K562 (cell line): Measurements from ENCODE around the gene CHMP4B.

Experiments
- CHD2 ChIP-seq: IDR thresholded peaks from 2 replicates; pipeline ENCODE4 v1.6.1; 2011; ENCODE audit warnings: low read depth, low read length
- POLR2A ChIP-seq: fragments of 450-650 bp; conservative IDR thresholded peaks from 2 replicates; pipeline ENCODE4 v1.6.1; 2016
- TRIM25 ChIP-seq: fragments of 450-650 bp; IDR thresholded peaks from 2 replicates; pipeline ENCODE4 v1.7.0; 2016; ENCODE audit warnings: borderline replicate concordance
- ZBTB43 ChIP-seq: sonication (generic); formaldehyde crosslinking; IDR thresholded peaks from 2 replicates; pipeline ENCODE4 v1.8.0; 2023; ENCODE audit warnings: mild to moderate bottlenecking, missing genetic modification reagents
- ZNF174 ChIP-seq: fragments of 250-450 bp; sonication (Bioruptor Pico); IDR thresholded peaks from 2 replicates; pipeline ENCODE4 v1.4.0; 2020; ENCODE audit warnings: mild to moderate bottlenecking
- ZNF282 ChIP-seq: sonication (generic); formaldehyde crosslinking; IDR thresholded peaks from 2 replicates; pipeline ENCODE4 v1.8.1; 2023; ENCODE audit warnings: missing genetic modification reagents
- ZNF561 ChIP-seq: fragments of 450-650 bp; formaldehyde crosslinking; conservative IDR thresholded peaks from 2 replicates; pipeline ENCODE4 v1.4.0; 2020; ENCODE audit warnings: mild to moderate bottlenecking, moderate library complexity
- ZNF644 ChIP-seq: fragments of 200-800 bp; sonication (Bioruptor generic); IDR thresholded peaks from 2 replicates; pipeline ENCODE4 v1.6.1; 2016; ENCODE audit warnings: low read depth, missing genetic modification characterization, missing compliant biosample characterization
- TF ChIP-seq, protein P1 (sequence below): sonication (generic); formaldehyde crosslinking; IDR thresholded peaks from 2 replicates; pipeline ENCODE4 v1.8.1; 2023; ENCODE audit warnings: missing genetic modification reagents, mild to moderate bottlenecking, borderline replicate concordance

DNA sequence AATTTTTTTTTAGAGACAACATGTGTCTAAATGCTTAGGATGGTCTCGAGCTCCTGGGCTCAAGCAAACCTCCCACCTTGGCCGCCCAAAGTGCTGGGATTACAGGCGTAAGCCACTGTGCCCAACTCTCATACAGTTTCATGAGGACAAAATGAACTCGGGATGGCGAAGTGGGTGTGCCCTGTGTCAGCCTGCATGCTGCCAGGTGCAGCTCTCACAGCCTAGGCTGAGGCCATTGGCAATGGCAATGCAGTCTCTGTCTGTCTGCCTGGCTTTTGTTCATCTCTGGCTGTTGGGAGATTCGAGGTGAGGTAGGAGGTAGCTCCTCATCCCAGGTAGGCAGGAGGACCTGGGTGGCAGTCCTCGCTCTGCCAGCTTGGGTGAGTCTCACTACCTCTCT, 88.0 kb downstream of the CHMP4B start:
- TF ChIP-seq ZNF561 (CRISPR knock-in tag) (no peak), ZNF282 (CRISPR knock-in tag) (no peak), ZNF644 (tag) (no peak), ZNF174 (CRISPR knock-in tag) (no peak), TRIM25 (no peak), ZBTB43 (CRISPR knock-in tag) (no peak), POLR2A (no peak), CHD2 (no peak)
- TF ChIP-seq, protein P1, sequence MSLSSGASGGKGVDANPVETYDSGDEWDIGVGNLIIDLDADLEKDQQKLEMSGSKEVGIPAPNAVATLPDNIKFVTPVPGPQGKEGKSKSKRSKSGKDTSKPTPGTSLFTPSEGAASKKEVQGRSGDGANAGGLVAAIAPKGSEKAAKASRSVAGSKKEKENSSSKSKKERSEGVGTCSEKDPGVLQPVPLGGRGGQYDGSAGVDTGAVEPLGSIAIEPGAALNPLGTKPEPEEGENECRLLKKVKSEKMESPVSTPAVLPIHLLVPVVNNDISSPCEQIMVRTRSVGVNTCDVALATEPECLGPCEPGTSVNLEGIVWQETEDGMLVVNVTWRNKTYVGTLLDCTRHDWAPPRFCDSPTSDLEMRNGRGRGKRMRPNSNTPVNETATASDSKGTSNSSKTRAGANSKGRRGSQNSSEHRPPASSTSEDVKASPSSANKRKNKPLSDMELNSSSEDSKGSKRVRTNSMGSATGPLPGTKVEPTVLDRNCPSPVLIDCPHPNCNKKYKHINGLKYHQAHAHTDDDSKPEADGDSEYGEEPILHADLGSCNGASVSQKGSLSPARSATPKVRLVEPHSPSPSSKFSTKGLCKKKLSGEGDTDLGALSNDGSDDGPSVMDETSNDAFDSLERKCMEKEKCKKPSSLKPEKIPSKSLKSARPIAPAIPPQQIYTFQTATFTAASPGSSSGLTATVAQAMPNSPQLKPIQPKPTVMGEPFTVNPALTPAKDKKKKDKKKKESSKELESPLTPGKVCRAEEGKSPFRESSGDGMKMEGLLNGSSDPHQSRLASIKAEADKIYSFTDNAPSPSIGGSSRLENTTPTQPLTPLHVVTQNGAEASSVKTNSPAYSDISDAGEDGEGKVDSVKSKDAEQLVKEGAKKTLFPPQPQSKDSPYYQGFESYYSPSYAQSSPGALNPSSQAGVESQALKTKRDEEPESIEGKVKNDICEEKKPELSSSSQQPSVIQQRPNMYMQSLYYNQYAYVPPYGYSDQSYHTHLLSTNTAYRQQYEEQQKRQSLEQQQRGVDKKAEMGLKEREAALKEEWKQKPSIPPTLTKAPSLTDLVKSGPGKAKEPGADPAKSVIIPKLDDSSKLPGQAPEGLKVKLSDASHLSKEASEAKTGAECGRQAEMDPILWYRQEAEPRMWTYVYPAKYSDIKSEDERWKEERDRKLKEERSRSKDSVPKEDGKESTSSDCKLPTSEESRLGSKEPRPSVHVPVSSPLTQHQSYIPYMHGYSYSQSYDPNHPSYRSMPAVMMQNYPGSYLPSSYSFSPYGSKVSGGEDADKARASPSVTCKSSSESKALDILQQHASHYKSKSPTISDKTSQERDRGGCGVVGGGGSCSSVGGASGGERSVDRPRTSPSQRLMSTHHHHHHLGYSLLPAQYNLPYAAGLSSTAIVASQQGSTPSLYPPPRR (CRISPR knock-in tag), result no peak
